Measurements from ENCODE around the gene CGREF1. TPM values are rescaled to one million over a fixed set of nuclear protein-coding genes. Genes with fewer than 3 reads are reported as not detected.

Gene CGREF1
- total RNA-seq, 1 donor from 2014 or later, result 1.3 TPM

GRCh38 chr2:27070653-27071276 lies 48.2 kb downstream of the CGREF1 start:
- Mint-ChIP-seq H3K36me3 (ENCODE audit: unreplicated experiment) (no peaks in the 10 kb centered on the region), H3K4me1 (ENCODE audit: low read depth, unreplicated experiment) (peaks cover 22% of the 10 kb centered on the region), H3K27ac (ENCODE audit: unreplicated experiment) (peak overlapping the region; percentile 89), H3K27me3 (ENCODE audit: unreplicated experiment) (peaks cover 8% of the 10 kb centered on the region), H3K9me3 (ENCODE audit: unreplicated experiment) (peaks cover 14% of the 10 kb centered on the region), H3K4me3 (ENCODE audit: unreplicated experiment) (peak overlapping the region; percentile 97)
- DNase-seq, result no peak
- no peak for TF ChIP-seq CTCF (IDR thresholded peaks at IDR 0.05; ENCODE audit: partially characterized antibody, unreplicated experiment)

- no peak for TF ChIP-seq CTCF (IDR thresholded peaks at IDR 0.05; ENCODE audit: partially characterized antibody, unreplicated experiment)
- no peak for DNase-seq
- H3K4me3 Mint-ChIP-seq (ENCODE audit: unreplicated experiment), result peak overlapping the region; percentile 97
- no peak overlapping the region for H3K27ac Mint-ChIP-seq (ENCODE audit: unreplicated experiment)
- peaks cover 13% of the 10 kb centered on the region for H3K9me3 Mint-ChIP-seq (ENCODE audit: unreplicated experiment)
- H3K36me3 Mint-ChIP-seq (ENCODE audit: unreplicated experiment), result no peaks in the 10 kb centered on the region
- peaks cover 7% of the 10 kb centered on the region for H3K27me3 Mint-ChIP-seq (ENCODE audit: unreplicated experiment)
- peaks cover 26% of the 10 kb centered on the region for H3K4me1 Mint-ChIP-seq (ENCODE audit: low read depth, unreplicated experiment)
Observed at GRCh38 chr2:27069961-27070618, 48.8 kb downstream of the CGREF1 start.

- Mint-ChIP-seq H3K4me3 (ENCODE audit: unreplicated experiment) (peak overlapping the region; percentile 50), H3K27ac (ENCODE audit: unreplicated experiment) (no peak overlapping the region), H3K4me1 (ENCODE audit: low read depth, unreplicated experiment) (peaks cover 25% of the 10 kb centered on the region), H3K9me3 (ENCODE audit: unreplicated experiment) (peaks cover 12% of the 10 kb centered on the region), H3K36me3 (ENCODE audit: unreplicated experiment) (no peaks in the 10 kb centered on the region), H3K27me3 (ENCODE audit: unreplicated experiment) (peaks cover 4% of the 10 kb centered on the region)
- DNase-seq, result no peak
- no peak for TF ChIP-seq CTCF (IDR thresholded peaks at IDR 0.05; ENCODE audit: partially characterized antibody, unreplicated experiment)
Observed at GRCh38 chr2:27069436-27069835, 49.5 kb downstream of the CGREF1 start.

- peaks cover 4% of the 10 kb centered on the region for H3K27me3 Mint-ChIP-seq (ENCODE audit: unreplicated experiment)
- peaks cover 25% of the 10 kb centered on the region for H3K4me1 Mint-ChIP-seq (ENCODE audit: low read depth, unreplicated experiment)
- no peak for TF ChIP-seq CTCF (IDR thresholded peaks at IDR 0.05; ENCODE audit: partially characterized antibody, unreplicated experiment)
- DNase-seq, result no peak
- H3K36me3 Mint-ChIP-seq (ENCODE audit: unreplicated experiment), result peaks cover 5% of the 10 kb centered on the region
- no peak overlapping the region for H3K4me3 Mint-ChIP-seq (ENCODE audit: unreplicated experiment)
- H3K9me3 Mint-ChIP-seq (ENCODE audit: unreplicated experiment), result peaks cover 9% of the 10 kb centered on the region
- no peak overlapping the region for H3K27ac Mint-ChIP-seq (ENCODE audit: unreplicated experiment)
Observed at GRCh38 chr2:27067385-27067784, 51.5 kb downstream of the CGREF1 start.

- peaks cover 5% of the 10 kb centered on the region for H3K36me3 Mint-ChIP-seq (ENCODE audit: unreplicated experiment)
- no peak for DNase-seq
- TF ChIP-seq CTCF (IDR thresholded peaks at IDR 0.05; ENCODE audit: partially characterized antibody, unreplicated experiment), result no peak
- H3K27ac Mint-ChIP-seq (ENCODE audit: unreplicated experiment), result no peak overlapping the region
- H3K4me1 Mint-ChIP-seq (ENCODE audit: low read depth, unreplicated experiment), result peaks cover 19% of the 10 kb centered on the region
- peaks cover 1% of the 10 kb centered on the region for H3K27me3 Mint-ChIP-seq (ENCODE audit: unreplicated experiment)
- H3K9me3 Mint-ChIP-seq (ENCODE audit: unreplicated experiment), result peaks cover 7% of the 10 kb centered on the region
- H3K4me3 Mint-ChIP-seq (ENCODE audit: unreplicated experiment), result no peak overlapping the region
Observed at GRCh38 chr2:27065128-27065527, 53.8 kb downstream of the CGREF1 start.
